ENCODE data around the gene EFNB2.

Gene EFNB2

DNA sequence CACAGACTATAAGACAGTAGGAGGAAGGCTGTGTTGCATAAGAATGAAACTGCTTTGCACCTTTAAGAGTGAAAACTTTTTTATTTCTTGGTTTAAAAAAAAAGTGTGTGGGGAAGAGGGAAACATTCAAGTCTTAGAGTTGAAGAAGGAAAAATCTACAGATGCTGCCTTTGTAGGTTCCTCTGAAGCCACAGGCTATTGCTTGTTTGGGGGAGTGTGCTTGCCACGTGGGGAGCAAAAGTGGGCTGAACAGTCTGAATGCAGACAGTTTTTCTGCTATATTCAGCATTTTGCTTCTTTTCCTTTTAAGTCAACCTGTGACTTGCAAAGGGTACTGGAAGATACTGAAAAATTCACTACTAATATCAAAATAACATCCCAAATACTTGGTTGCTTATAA is 36.9 kb downstream of the EFNB2 start:
- no peak overlapping the region for H3K4me2 ChIP-seq (ENCODE audit: low read length, poor library complexity, severe bottlenecking)
- H3K9ac ChIP-seq (ENCODE audit: low read length), result no peak overlapping the region
- H2AFZ ChIP-seq (ENCODE audit: low read depth, low read length), result no peak overlapping the region
- no peak overlapping the region for H3K4me3 ChIP-seq (ENCODE audit: insufficient read depth in 1 of 2, low read depth in 1 of 2, low read length in 2 of 2)
- H2AK5ac ChIP-seq (ENCODE audit: low read length, severe bottlenecking), result no peak overlapping the region
- peaks cover 0 to 2% of the 10 kb centered on the region in 2 experiments for H3K27me3 ChIP-seq (ENCODE audit: control insufficient read depth in 1 of 2, insufficient read depth in 1 of 2, low read length in 2 of 2)
- H3K14ac ChIP-seq (ENCODE audit: low read length in 2 of 2), result no peak overlapping the region
- H3K36me3 ChIP-seq (ENCODE audit: control insufficient read depth in 1 of 2, insufficient read depth in 2 of 2, low read depth in 1 of 2, low read length in 2 of 2), result peaks cover 0 to 5% of the 10 kb centered on the region in 2 experiments
- H3K79me1 ChIP-seq (replicated peaks; ENCODE audit: low read length, poor library complexity, severe bottlenecking), result peaks cover 18% of the 10 kb centered on the region
- no peak overlapping the region for H3K23ac ChIP-seq (ENCODE audit: low read length in 2 of 2)
- no peak overlapping the region for H3K18ac ChIP-seq (ENCODE audit: low read depth in 1 of 2, low read length in 2 of 2)
- H2BK5ac ChIP-seq (ENCODE audit: low read depth, low read length, poor library complexity, severe bottlenecking), result no peak overlapping the region
- peak overlapping the region in 1 of 2 experiments; percentile 55 for H3K4ac ChIP-seq (ENCODE audit: low read depth in 1 of 2, low read length in 2 of 2)
- no peaks in the 10 kb centered on the region for H3K9me3 ChIP-seq (ENCODE audit: control insufficient read depth, low read length)
- H3K27ac ChIP-seq (ENCODE audit: low read length, poor library complexity, severe bottlenecking), result no peak overlapping the region
- no peak overlapping the region for H2BK120ac ChIP-seq (ENCODE audit: low read depth, low read length)
- H2BK12ac ChIP-seq (ENCODE audit: low read length in 2 of 2), result peak overlapping the region in 1 of 2 experiments; percentile 60
- no peak overlapping the region for H4K91ac ChIP-seq (ENCODE audit: low read length)
- H3K4me1 ChIP-seq (ENCODE audit: control insufficient read depth, insufficient read depth, low read depth, low read length), result peaks cover 3% of the 10 kb centered on the region
- WGBS, result no CpG with 5 or more reads among the region's 1 CpG
- H4K8ac ChIP-seq (ENCODE audit: low read length), result no peak overlapping the region
- no peak for DNase-seq
- H2BK15ac ChIP-seq (ENCODE audit: low read depth, poor library complexity, severe bottlenecking), result no peak overlapping the region

- Histone ChIP-seq H3K4me2 (ENCODE audit: low read length, poor library complexity, severe bottlenecking) (no peak overlapping the region), H3K9ac (ENCODE audit: low read length) (no peak overlapping the region), H4K91ac (ENCODE audit: low read length) (no peak overlapping the region), H3K79me1 (replicated peaks; ENCODE audit: low read length, poor library complexity, severe bottlenecking) (peaks cover 18% of the 10 kb centered on the region), H3K4me3 (ENCODE audit: insufficient read depth in 1 of 2, low read depth in 1 of 2, low read length in 2 of 2) (no peak overlapping the region), H2BK12ac (ENCODE audit: low read length in 2 of 2) (no peak overlapping the region), H2AFZ (ENCODE audit: low read depth, low read length) (no peak overlapping the region), H3K23ac (ENCODE audit: low read length in 2 of 2) (no peak overlapping the region), H2AK5ac (ENCODE audit: low read length, severe bottlenecking) (no peak overlapping the region), H3K14ac (ENCODE audit: low read length in 2 of 2) (no peak overlapping the region), H3K4me1 (ENCODE audit: control insufficient read depth, insufficient read depth, low read depth, low read length) (no peaks in the 10 kb centered on the region), H2BK5ac (ENCODE audit: low read depth, low read length, poor library complexity, severe bottlenecking) (no peak overlapping the region), H3K27me3 (ENCODE audit: control insufficient read depth in 1 of 2, insufficient read depth in 1 of 2, low read length in 2 of 2) (peaks cover 0 to 2% of the 10 kb centered on the region in 2 experiments), H3K18ac (ENCODE audit: low read depth in 1 of 2, low read length in 2 of 2) (no peak overlapping the region), H2BK120ac (ENCODE audit: low read depth, low read length) (no peak overlapping the region), H3K4ac (ENCODE audit: low read depth in 1 of 2, low read length in 2 of 2) (no peak overlapping the region), H2BK15ac (ENCODE audit: low read depth, poor library complexity, severe bottlenecking) (no peak overlapping the region), H3K9me3 (ENCODE audit: control insufficient read depth, low read length) (no peaks in the 10 kb centered on the region), H3K36me3 (ENCODE audit: control insufficient read depth in 1 of 2, insufficient read depth in 2 of 2, low read depth in 1 of 2, low read length in 2 of 2) (peaks cover 3 to 9% of the 10 kb centered on the region in 2 experiments), H3K27ac (ENCODE audit: low read length, poor library complexity, severe bottlenecking) (no peak overlapping the region), H4K8ac (ENCODE audit: low read length) (no peak overlapping the region)
- no peak for DNase-seq
- WGBS, result 61% methylated on average over 1 of the region's 3 CpGs
Observed at GRCh38 chr13:106498158-106498557, 37.3 kb downstream of the EFNB2 start.

GRCh38 chr13:106497079-106497478 is 38.4 kb downstream of the EFNB2 start:
- Histone ChIP-seq H3K23ac (ENCODE audit: low read length in 2 of 2) (no peak overlapping the region), H3K4ac (ENCODE audit: low read depth in 1 of 2, low read length in 2 of 2) (no peak overlapping the region), H3K9me3 (ENCODE audit: control insufficient read depth, low read length) (no peaks in the 10 kb centered on the region), H3K9ac (ENCODE audit: low read length) (no peak overlapping the region), H3K36me3 (ENCODE audit: control insufficient read depth in 1 of 2, insufficient read depth in 2 of 2, low read depth in 1 of 2, low read length in 2 of 2) (peaks cover 5 to 18% of the 10 kb centered on the region in 2 experiments), H3K27ac (ENCODE audit: low read length, poor library complexity, severe bottlenecking) (no peak overlapping the region), H3K14ac (ENCODE audit: low read length in 2 of 2) (no peak overlapping the region), H3K27me3 (ENCODE audit: control insufficient read depth in 1 of 2, insufficient read depth in 1 of 2, low read length in 2 of 2) (peaks cover 0 to 2% of the 10 kb centered on the region in 2 experiments), H4K91ac (ENCODE audit: low read length) (no peak overlapping the region), H2BK12ac (ENCODE audit: low read length in 2 of 2) (no peak overlapping the region), H2BK120ac (ENCODE audit: low read depth, low read length) (no peak overlapping the region), H3K18ac (ENCODE audit: low read depth in 1 of 2, low read length in 2 of 2) (no peak overlapping the region), H4K8ac (ENCODE audit: low read length) (no peak overlapping the region), H3K4me3 (ENCODE audit: insufficient read depth in 1 of 2, low read depth in 1 of 2, low read length in 2 of 2) (no peak overlapping the region), H2BK5ac (ENCODE audit: low read depth, low read length, poor library complexity, severe bottlenecking) (no peak overlapping the region), H3K4me1 (ENCODE audit: control insufficient read depth, insufficient read depth, low read depth, low read length) (no peaks in the 10 kb centered on the region), H2BK15ac (ENCODE audit: low read depth, poor library complexity, severe bottlenecking) (no peak overlapping the region), H3K4me2 (ENCODE audit: low read length, poor library complexity, severe bottlenecking) (no peak overlapping the region), H2AK5ac (ENCODE audit: low read length, severe bottlenecking) (no peak overlapping the region), H3K79me1 (replicated peaks; ENCODE audit: low read length, poor library complexity, severe bottlenecking) (peaks cover 26% of the 10 kb centered on the region), H2AFZ (ENCODE audit: low read depth, low read length) (no peak overlapping the region)
- WGBS, result no CpG with 5 or more reads among the region's 1 CpG
- DNase-seq, result no peak

GRCh38 chr13:106496072-106496997 is 39.1 kb downstream of the EFNB2 start:
- no peak overlapping the region for H3K4me3 ChIP-seq (ENCODE audit: insufficient read depth in 1 of 2, low read depth in 1 of 2, low read length in 2 of 2)
- no peak overlapping the region for H2BK5ac ChIP-seq (ENCODE audit: low read depth, low read length, poor library complexity, severe bottlenecking)
- 76% methylated on average over 6 of the region's 6 CpGs for WGBS
- no peak overlapping the region for H3K27ac ChIP-seq (ENCODE audit: low read length, poor library complexity, severe bottlenecking)
- H3K9me3 ChIP-seq (ENCODE audit: control insufficient read depth, low read length), result no peaks in the 10 kb centered on the region
- no peak overlapping the region for H2BK12ac ChIP-seq (ENCODE audit: low read length in 2 of 2)
- no peak overlapping the region for H3K23ac ChIP-seq (ENCODE audit: low read length in 2 of 2)
- no peak overlapping the region for H2AK5ac ChIP-seq (ENCODE audit: low read length, severe bottlenecking)
- peaks cover 31% of the 10 kb centered on the region for H3K79me1 ChIP-seq (replicated peaks; ENCODE audit: low read length, poor library complexity, severe bottlenecking)
- no peak overlapping the region for H3K9ac ChIP-seq (ENCODE audit: low read length)
- H3K4me2 ChIP-seq (ENCODE audit: low read length, poor library complexity, severe bottlenecking), result no peak overlapping the region
- no peak overlapping the region for H4K8ac ChIP-seq (ENCODE audit: low read length)
- no peak overlapping the region for H3K18ac ChIP-seq (ENCODE audit: low read depth in 1 of 2, low read length in 2 of 2)
- H2AFZ ChIP-seq (ENCODE audit: low read depth, low read length), result no peak overlapping the region
- no peak overlapping the region for H3K14ac ChIP-seq (ENCODE audit: low read length in 2 of 2)
- H3K27me3 ChIP-seq (ENCODE audit: control insufficient read depth in 1 of 2, insufficient read depth in 1 of 2, low read length in 2 of 2), result peaks cover 0 to 2% of the 10 kb centered on the region in 2 experiments
- peaks cover 5 to 24% of the 10 kb centered on the region in 2 experiments for H3K36me3 ChIP-seq (ENCODE audit: control insufficient read depth in 1 of 2, insufficient read depth in 2 of 2, low read depth in 1 of 2, low read length in 2 of 2)
- no peak overlapping the region for H2BK15ac ChIP-seq (ENCODE audit: low read depth, poor library complexity, severe bottlenecking)
- no peak overlapping the region for H4K91ac ChIP-seq (ENCODE audit: low read length)
- no peaks in the 10 kb centered on the region for H3K4me1 ChIP-seq (ENCODE audit: control insufficient read depth, insufficient read depth, low read depth, low read length)
- DNase-seq, result no peak
- peak overlapping the region in 1 of 2 experiments; percentile 32 for H3K4ac ChIP-seq (ENCODE audit: low read depth in 1 of 2, low read length in 2 of 2)
- H2BK120ac ChIP-seq (ENCODE audit: low read depth, low read length), result no peak overlapping the region

All from mesenchymal stem cell (in vitro differentiated cells and primary cell).